Fibroblast of skin of left quadriceps (primary cell): ENCODE measurements around the gene E4F1.
"Not testable (repeated sequence)": the region's sequence is repeated elsewhere in the genome, so short reads cannot be mapped to it uniquely, and the experiment has no call there.

Source experiments
- DNase-seq, 2 experiments: peaks; one replicate each; pipeline ENCODE4 v3.0.0-alpha.2; 2013; ENCODE audit warnings: low read depth in 2 of 2

The E4F1 gene

GRCh38 chr16:2230376-2230775 lies 7.0 kb downstream of the E4F1 start:
- no peak for DNase-seq

GRCh38 chr16:2231016-2231931 lies 7.9 kb downstream of the E4F1 start:
- DNase-seq: no peak

- no peak for DNase-seq
These were observed 9.0 kb downstream of the E4F1 start for GRCh38 chr16:2232094-2232990.

GRCh38 chr16:2233046-2233775 lies 9.8 kb downstream of the E4F1 start:
- no peak for DNase-seq

- DNase-seq: no peak
These were observed 10.8 kb downstream of the E4F1 start for GRCh38 chr16:2233872-2234812.

GRCh38 chr16:2234813-2235170 lies 11.4 kb downstream of the E4F1 start:
- no peak for DNase-seq

DNA sequence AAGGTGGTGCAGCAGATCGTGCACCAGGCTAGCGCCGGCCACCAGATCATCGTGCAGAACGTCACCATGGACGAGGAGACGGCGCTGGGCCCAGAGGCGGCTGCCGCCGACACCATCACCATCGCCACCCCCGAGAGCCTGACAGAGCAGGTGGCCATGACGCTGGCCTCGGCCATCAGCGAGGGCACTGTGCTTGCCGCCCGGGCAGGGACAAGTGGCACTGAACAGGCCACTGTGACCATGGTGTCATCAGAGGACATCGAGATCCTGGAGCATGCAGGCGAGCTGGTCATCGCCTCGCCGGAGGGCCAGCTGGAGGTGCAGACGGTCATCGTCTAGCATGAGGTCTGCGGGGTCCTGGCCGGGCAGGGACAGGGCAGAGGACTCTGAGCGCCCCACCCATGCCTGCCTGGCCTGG lies 11.9 kb downstream of the E4F1 start:
- DNase-seq: no peak

GRCh38 chr16:2235695-2236336 lies 12.4 kb downstream of the E4F1 start:
- no peak for DNase-seq

GRCh38 chr16:2236337-2237101 lies 13.1 kb downstream of the E4F1 start, which contains the start of gene DNASE1L2:
Gene DNASE1L2 (plus strand): TSS chr16:2236444. CDS start chr16:2236817, 373 bp downstream.
- no peak for DNase-seq

DNA sequence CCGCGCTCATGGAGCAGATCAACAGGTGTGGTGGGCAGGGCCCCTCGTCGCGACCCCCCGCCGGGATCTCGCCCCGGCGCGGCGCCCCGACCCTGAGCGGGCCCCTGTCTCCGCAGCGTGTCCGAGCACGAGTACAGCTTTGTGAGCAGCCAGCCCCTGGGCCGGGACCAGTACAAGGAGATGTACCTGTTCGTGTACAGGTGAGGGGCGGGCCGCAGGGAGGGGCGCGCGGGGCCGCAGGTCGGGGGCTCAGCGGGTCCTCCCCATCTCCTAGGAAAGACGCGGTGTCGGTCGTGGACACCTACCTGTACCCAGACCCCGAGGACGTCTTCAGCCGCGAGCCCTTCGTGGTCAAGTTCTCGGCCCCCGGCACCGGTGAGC lies 13.7 kb downstream of the E4F1 start:
- DNase-seq: no peak

GRCh38 chr16:2237493-2238149 lies 14.2 kb downstream of the E4F1 start:
- no peak for DNase-seq

DNA sequence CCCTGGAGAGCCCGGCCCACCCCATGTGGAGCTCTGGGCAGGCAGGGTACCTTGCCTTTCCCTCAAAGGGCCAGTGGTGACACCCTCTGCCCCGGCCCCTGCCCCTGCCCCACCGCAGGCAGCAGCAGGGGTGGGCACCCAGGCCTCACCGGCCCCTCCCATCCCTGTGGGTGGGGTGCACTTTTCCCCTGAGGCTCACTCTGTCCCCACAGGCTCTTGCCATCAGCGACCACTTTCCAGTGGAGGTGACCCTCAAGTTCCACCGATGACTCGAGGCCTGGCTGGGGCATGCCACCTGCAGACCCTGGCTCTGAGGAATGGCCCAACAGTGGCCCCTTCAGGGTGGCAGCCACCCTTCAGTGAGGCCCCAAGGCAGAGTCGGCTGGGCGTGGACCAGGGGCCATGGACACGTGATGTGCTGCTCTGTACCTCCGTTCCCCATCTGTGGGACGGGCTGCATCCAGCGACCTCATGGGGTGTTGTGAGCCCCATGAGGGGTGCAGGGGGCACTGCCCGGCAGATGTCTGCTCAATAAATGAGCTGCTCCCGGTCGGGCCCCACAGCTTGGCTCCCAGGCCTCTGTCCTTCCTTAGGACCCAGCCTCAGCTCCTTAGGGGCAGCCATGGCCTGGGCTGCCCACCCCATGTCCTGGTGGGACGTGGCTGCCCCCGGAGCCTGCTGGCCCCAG lies 14.9 kb downstream of the E4F1 start:
- DNase-seq: no peak

GRCh38 chr16:2238838-2239675 lies 15.7 kb downstream of the E4F1 start:
- DNase-seq: no peak

GRCh38 chr16:2240331-2240730 lies 16.9 kb downstream of the E4F1 start:
- DNase-seq: not testable (repeated sequence)

DNA sequence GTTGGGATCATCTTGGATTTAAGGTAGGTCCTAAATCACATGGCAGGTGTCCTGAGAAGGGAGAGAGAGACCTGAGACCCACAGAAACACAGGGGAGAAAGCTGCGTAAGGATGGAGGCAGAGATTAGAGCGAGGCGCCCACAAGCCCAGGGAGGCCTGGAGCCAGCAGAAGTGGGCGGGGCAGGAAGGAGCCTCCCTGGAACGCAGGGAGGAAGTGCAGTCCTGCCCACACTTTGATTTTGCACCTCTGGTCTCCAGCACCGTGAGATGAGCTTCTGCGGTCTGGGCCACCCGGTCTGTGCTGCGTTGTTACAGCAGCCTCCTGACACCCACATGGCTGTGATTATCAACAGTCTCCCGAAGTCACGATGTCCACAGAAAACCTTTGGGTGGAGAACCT lies 19.2 kb downstream of the E4F1 start:
- DNase-seq: no peak

GRCh38 chr16:2243031-2243528 lies 19.7 kb downstream of the E4F1 start:
- DNase-seq: no peak

GRCh38 chr16:2243781-2244180 lies 20.4 kb downstream of the E4F1 start:
- no peak for DNase-seq
